SK-N-SH treated with all-trans-retinoic acid at 6 μM for 48 hours (cell line): ENCODE measurements around the gene ST6GAL1.
"Not testable (repeated sequence)": the region's sequence is repeated elsewhere in the genome, so short reads cannot be mapped to it uniquely, and the experiment has no call there.

Experiments used
- ATAC-seq: fragments of 200-7000 bp; cut with Tn5 transposase; 3 replicates; pipeline ENCODE4 v1.9.1; 2020; ENCODE audit warnings: mild to moderate bottlenecking, moderate library complexity
- ARNTL ChIP-seq: fragments of 450-650 bp; formaldehyde crosslinking; IDR thresholded peaks from 2 replicates; pipeline ENCODE4 v1.5.0; 2020; ENCODE audit warnings: low read depth, mild to moderate bottlenecking, moderate library complexity, borderline replicate concordance
- BACH2 ChIP-seq: fragments of 250-450 bp; sonication (Bioruptor Pico); IDR thresholded peaks from 2 replicates; pipeline ENCODE4 v1.9.0; 2021; ENCODE audit warnings: mild to moderate bottlenecking, borderline replicate concordance
- ESRRG ChIP-seq: fragments of 250-450 bp; sonication (Bioruptor Pico); IDR thresholded peaks from 2 replicates; pipeline ENCODE4 v1.6.1; 2021; ENCODE audit warnings: mild to moderate bottlenecking
- GLIS3 ChIP-seq: fragments of 250-450 bp; sonication (Bioruptor Pico); IDR thresholded peaks from 2 replicates; pipeline ENCODE4 v1.5.0; 2020; ENCODE audit warnings: mild to moderate bottlenecking, moderate library complexity
- RARB ChIP-seq: fragments of 250-450 bp; sonication (Bioruptor Pico); IDR thresholded peaks from 2 replicates; pipeline ENCODE4 v1.8.0; 2021; ENCODE audit warnings: mild to moderate bottlenecking, moderate library complexity
- SNAI2 ChIP-seq: fragments of 250-450 bp; sonication (Bioruptor Pico); IDR thresholded peaks from 2 replicates; pipeline ENCODE4 v1.5.0; 2020; ENCODE audit warnings: mild to moderate bottlenecking, moderate library complexity
- TCF4 ChIP-seq: fragments of 250-450 bp; sonication (Bioruptor Pico); IDR thresholded peaks from 2 replicates; pipeline ENCODE4 v1.8.0; 2021; ENCODE audit warnings: mild to moderate bottlenecking, moderate library complexity, borderline replicate concordance
- TOX ChIP-seq: fragments of 250-450 bp; sonication (Bioruptor Pico); IDR thresholded peaks from 2 replicates; pipeline ENCODE4 v1.8.0; 2021; ENCODE audit warnings: mild to moderate bottlenecking, moderate library complexity, borderline replicate concordance
- ZC3H10 ChIP-seq: fragments of 250-450 bp; sonication (Bioruptor Pico); IDR thresholded peaks from 2 replicates; pipeline ENCODE4 v1.5.1; 2021; ENCODE audit warnings: mild to moderate bottlenecking, moderate library complexity
- ZFP30 ChIP-seq: fragments of 450-650 bp; formaldehyde crosslinking; IDR thresholded peaks from 2 replicates; pipeline ENCODE4 v1.5.0; 2022; ENCODE audit warnings: mild to moderate bottlenecking, moderate library complexity
- ZNF8 ChIP-seq: fragments of 450-650 bp; formaldehyde crosslinking; IDR thresholded peaks from 2 replicates; pipeline ENCODE4 v1.5.0; 2020; ENCODE audit warnings: mild to moderate bottlenecking, moderate library complexity
- TF ChIP-seq, protein P1 (sequence below): fragments of 250-450 bp; sonication (Bioruptor Pico); IDR thresholded peaks from 2 replicates; pipeline ENCODE4 v1.5.1; 2020; ENCODE audit warnings: low read depth, mild to moderate bottlenecking, moderate library complexity
- TF ChIP-seq, protein P2 (sequence below): fragments of 250-450 bp; sonication (Bioruptor Pico); IDR thresholded peaks from 2 replicates; pipeline ENCODE4 v1.5.0; 2020; ENCODE audit warnings: mild to moderate bottlenecking, moderate library complexity
- TF ChIP-seq, protein P3 (sequence below): fragments of 250-450 bp; sonication (Bioruptor Pico); IDR thresholded peaks from 2 replicates; pipeline ENCODE4 v1.8.0; 2021; ENCODE audit warnings: low read depth, mild to moderate bottlenecking, moderate library complexity, borderline replicate concordance

The ST6GAL1 gene

GRCh38 chr3:186951640-186952552, 21.6 kb downstream of the ST6GAL1 start (continued):
- TF ChIP-seq, protein P1, sequence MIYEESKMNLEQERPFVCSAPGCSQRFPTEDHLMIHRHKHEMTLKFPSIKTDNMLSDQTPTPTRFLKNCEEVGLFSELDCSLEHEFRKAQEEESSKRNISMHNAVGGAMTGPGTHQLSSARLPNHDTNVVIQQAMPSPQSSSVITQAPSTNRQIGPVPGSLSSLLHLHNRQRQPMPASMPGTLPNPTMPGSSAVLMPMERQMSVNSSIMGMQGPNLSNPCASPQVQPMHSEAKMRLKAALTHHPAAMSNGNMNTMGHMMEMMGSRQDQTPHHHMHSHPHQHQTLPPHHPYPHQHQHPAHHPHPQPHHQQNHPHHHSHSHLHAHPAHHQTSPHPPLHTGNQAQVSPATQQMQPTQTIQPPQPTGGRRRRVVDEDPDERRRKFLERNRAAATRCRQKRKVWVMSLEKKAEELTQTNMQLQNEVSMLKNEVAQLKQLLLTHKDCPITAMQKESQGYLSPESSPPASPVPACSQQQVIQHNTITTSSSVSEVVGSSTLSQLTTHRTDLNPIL (CRISPR knock-in tag) = no peak
- TF ChIP-seq, protein P2, sequence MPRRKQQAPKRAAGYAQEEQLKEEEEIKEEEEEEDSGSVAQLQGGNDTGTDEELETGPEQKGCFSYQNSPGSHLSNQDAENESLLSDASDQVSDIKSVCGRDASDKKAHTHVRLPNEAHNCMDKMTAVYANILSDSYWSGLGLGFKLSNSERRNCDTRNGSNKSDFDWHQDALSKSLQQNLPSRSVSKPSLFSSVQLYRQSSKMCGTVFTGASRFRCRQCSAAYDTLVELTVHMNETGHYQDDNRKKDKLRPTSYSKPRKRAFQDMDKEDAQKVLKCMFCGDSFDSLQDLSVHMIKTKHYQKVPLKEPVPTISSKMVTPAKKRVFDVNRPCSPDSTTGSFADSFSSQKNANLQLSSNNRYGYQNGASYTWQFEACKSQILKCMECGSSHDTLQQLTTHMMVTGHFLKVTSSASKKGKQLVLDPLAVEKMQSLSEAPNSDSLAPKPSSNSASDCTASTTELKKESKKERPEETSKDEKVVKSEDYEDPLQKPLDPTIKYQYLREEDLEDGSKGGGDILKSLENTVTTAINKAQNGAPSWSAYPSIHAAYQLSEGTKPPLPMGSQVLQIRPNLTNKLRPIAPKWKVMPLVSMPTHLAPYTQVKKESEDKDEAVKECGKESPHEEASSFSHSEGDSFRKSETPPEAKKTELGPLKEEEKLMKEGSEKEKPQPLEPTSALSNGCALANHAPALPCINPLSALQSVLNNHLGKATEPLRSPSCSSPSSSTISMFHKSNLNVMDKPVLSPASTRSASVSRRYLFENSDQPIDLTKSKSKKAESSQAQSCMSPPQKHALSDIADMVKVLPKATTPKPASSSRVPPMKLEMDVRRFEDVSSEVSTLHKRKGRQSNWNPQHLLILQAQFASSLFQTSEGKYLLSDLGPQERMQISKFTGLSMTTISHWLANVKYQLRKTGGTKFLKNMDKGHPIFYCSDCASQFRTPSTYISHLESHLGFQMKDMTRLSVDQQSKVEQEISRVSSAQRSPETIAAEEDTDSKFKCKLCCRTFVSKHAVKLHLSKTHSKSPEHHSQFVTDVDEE = no peak
- TF ChIP-seq RARB (CRISPR knock-in tag) (no peak), ZFP30 (no peak)

- TF ChIP-seq GLIS3 (CRISPR knock-in tag) (no peak), BACH2 (CRISPR knock-in tag) (no peak), ZFP30 (no peak), ARNTL (CRISPR knock-in tag) (no peak), TOX (CRISPR knock-in tag) (no peak), SNAI2 (CRISPR knock-in tag) (no peak), ESRRG (CRISPR knock-in tag) (no peak), ZNF8 (CRISPR knock-in tag) (no peak), ZC3H10 (no peak), TCF4 (no peak)
- TF ChIP-seq, protein P3, sequence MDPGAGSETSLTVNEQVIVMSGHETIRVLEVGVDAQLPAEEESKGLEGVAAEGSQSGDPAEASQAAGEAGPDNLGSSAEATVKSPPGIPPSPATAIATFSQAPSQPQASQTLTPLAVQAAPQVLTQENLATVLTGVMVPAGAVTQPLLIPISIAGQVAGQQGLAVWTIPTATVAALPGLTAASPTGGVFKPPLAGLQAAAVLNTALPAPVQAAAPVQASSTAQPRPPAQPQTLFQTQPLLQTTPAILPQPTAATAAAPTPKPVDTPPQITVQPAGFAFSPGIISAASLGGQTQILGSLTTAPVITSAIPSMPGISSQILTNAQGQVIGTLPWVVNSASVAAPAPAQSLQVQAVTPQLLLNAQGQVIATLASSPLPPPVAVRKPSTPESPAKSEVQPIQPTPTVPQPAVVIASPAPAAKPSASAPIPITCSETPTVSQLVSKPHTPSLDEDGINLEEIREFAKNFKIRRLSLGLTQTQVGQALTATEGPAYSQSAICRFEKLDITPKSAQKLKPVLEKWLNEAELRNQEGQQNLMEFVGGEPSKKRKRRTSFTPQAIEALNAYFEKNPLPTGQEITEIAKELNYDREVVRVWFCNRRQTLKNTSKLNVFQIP (CRISPR knock-in tag) = no peak
- TF ChIP-seq, protein P1 (CRISPR knock-in tag) = no peak
- TF ChIP-seq, protein P2 = no peak
- TF ChIP-seq, all 23 proteins: peak for 0
- no peak for ATAC-seq
Observed at GRCh38 chr3:186953011-186953487, 22.7 kb downstream of the ST6GAL1 start.

DNA sequence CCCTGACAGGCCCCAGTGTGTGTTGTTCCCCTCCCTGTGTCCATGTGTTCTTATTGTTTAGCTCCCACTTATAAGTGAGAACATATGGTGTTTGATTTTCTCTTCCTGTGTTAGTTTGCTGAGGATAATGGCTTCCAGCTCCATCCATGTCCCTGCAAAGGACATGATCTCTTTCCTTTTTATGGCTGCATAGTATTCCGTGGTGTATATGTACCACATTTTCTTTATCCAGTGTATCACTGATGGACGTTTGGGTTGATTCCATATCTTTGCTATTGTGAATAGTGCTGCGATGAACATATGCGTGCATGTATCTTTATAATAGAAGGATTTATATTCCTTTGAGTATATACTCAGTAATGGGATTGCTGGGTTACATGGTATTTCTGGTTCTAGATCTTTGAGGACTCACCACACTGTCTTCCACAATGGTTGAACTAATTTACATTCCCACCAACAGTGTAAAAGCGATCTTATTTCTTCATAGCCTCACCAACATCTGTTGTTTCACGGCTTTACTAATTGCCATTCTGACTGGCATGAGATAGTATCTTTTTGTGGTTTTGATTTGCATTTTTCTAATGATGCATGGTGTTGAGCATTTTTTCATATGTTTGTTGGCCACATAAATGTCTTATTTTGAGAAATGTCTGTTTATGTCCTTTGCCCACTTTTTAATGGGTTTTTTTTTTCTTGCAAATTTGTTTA, 23.8 kb downstream of the ST6GAL1 start:
- not testable (repeated sequence) for ATAC-seq
- 0 out of 2 replicates have a peak, but pooled peaks have one; percentile 49 for TF ChIP-seq ZNF8 (CRISPR knock-in tag)
